ENCODE results near the gene SLC48A1. TPM values are rescaled to one million over a fixed set of nuclear protein-coding genes. Genes with fewer than 3 reads are reported as not detected.

SLC48A1 gene
- total RNA-seq, 1 experiment from 2014 or later, result 20.0 TPM

- TF ChIP-seq, protein P1, sequence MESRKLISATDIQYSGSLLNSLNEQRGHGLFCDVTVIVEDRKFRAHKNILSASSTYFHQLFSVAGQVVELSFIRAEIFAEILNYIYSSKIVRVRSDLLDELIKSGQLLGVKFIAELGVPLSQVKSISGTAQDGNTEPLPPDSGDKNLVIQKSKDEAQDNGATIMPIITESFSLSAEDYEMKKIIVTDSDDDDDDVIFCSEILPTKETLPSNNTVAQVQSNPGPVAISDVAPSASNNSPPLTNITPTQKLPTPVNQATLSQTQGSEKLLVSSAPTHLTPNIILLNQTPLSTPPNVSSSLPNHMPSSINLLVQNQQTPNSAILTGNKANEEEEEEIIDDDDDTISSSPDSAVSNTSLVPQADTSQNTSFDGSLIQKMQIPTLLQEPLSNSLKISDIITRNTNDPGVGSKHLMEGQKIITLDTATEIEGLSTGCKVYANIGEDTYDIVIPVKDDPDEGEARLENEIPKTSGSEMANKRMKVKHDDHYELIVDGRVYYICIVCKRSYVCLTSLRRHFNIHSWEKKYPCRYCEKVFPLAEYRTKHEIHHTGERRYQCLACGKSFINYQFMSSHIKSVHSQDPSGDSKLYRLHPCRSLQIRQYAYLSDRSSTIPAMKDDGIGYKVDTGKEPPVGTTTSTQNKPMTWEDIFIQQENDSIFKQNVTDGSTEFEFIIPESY (IDR thresholded peaks at IDR 0.05; ENCODE audit: extremely low read depth, insufficient replicate concordance, low read length), result no peak
- TF ChIP-seq RAD21 (IDR thresholded peaks at IDR 0.05; ENCODE audit: low read depth) (no peak), ATF3 (IDR thresholded peaks at IDR 0.05) (no peak), ELF1 (IDR thresholded peaks at IDR 0.05; ENCODE audit: borderline replicate concordance, low read depth) (no peak), YY1 (IDR thresholded peaks at IDR 0.05; ENCODE audit: extremely low read depth, insufficient replicate concordance, low read depth, low read length) (no peak), SP1 (IDR thresholded peaks at IDR 0.05; ENCODE audit: low read depth) (no peak), EZH2 (IDR thresholded peaks at IDR 0.05) (no peak), POLR2A (IDR thresholded peaks at IDR 0.05; ENCODE audit: borderline replicate concordance, extremely low read depth, insufficient read depth, insufficient read length) (no peak), JUND (IDR thresholded peaks at IDR 0.05) (no peak), SRF (IDR thresholded peaks at IDR 0.05; ENCODE audit: low read depth) (no peak)
These were observed 14.7 kb downstream of the SLC48A1 start (continued) for GRCh38 chr12:47787596-47788319.

GRCh38 chr12:47789141-47789540 is 16.1 kb downstream of the SLC48A1 start:
- H3K36me3 ChIP-seq (ENCODE audit: control insufficient read depth in 1 of 2, insufficient read depth in 2 of 2, low read length in 2 of 2), result peaks cover 20 to 24% of the 10 kb centered on the region in 2 experiments; a peak in 3 of 4 replicates
- BruUV-seq (replicated peaks), result no TSS peak
- H3K4me3 ChIP-seq (replicated peaks in 1 of 2; ENCODE audit: low read depth in 1 of 2, low read length in 2 of 2), result no peak overlapping the region
- H3K27me3 ChIP-seq (ENCODE audit: insufficient read depth, low read length), result no peaks in the 10 kb centered on the region
- RAD21 ChIA-PET (ENCODE audit: low non-redundant PET in 1 of 2, low total read pairs in 2 of 2, uncharacterized antibody in 2 of 2, unreplicated experiment in 2 of 2), result interaction anchor here in 1 of 2 experiments (0.6 kb wide), 1 partner anchor 11 kb away, joined by 5 read pairs; no protein-coding TSS in a partner anchor
- H4K20me1 ChIP-seq (ENCODE audit: insufficient read depth), result no peaks in the 10 kb centered on the region
- H3K79me2 ChIP-seq (ENCODE audit: insufficient read depth, low read length), result no peaks in the 10 kb centered on the region
- H3K4me2 ChIP-seq (ENCODE audit: low read length), result no peak overlapping the region
- no peaks in the 10 kb centered on the region for H3K9me2 ChIP-seq (ENCODE audit: insufficient read depth)
- ATAC-seq (no peak), DNase-seq (ENCODE audit: low read depth, low spot score) (no peak)
- H2AFZ ChIP-seq (ENCODE audit: low read depth, low read length, poor library complexity, severe bottlenecking), result no peak overlapping the region
- no peaks in the 10 kb centered on the region for H3K9me3 ChIP-seq (ENCODE audit: control insufficient read depth in 1 of 2, insufficient read depth in 1 of 2, low read depth in 1 of 2, low read length in 2 of 2)
- CTCF ChIA-PET, result interaction anchor here (1.2 to 1.4 kb wide), 2 partner anchors 47 to 49 kb away, joined by 3 to 8 read pairs; no protein-coding TSS in a partner anchor
- H3K9ac ChIP-seq (ENCODE audit: low read length), result no peak overlapping the region
- H3K27ac ChIP-seq (ENCODE audit: low read depth, low read length), result no peak overlapping the region
- intact Hi-C loops (cut with micrococcal nuclease), result no loop called here
- H3K4me1 ChIP-seq (ENCODE audit: control insufficient read depth in 1 of 2, insufficient read depth in 2 of 2, low read length in 2 of 2), result no peaks in the 10 kb centered on the region
- POLR2A ChIA-PET, result no interaction called here
- TF ChIP-seq ELF1 (IDR thresholded peaks at IDR 0.05; ENCODE audit: borderline replicate concordance, low read depth), result no peak
- TF ChIP-seq JUND (IDR thresholded peaks at IDR 0.05), result no peak
- TF ChIP-seq, protein P1 (IDR thresholded peaks at IDR 0.05; ENCODE audit: extremely low read depth, insufficient replicate concordance, low read length), result no peak
- TF ChIP-seq EZH2phosphoT487 (IDR thresholded peaks at IDR 0.05; ENCODE audit: borderline replicate concordance), result no peak
- TF ChIP-seq SRF (IDR thresholded peaks at IDR 0.05; ENCODE audit: low read depth), result no peak
- TF ChIP-seq POLR2AphosphoS5 (IDR thresholded peaks at IDR 0.05; ENCODE audit: low read depth, low read length), result no peak
- TF ChIP-seq TCF7L2 (IDR thresholded peaks at IDR 0.05; ENCODE audit: borderline replicate concordance, extremely low read depth, insufficient read depth, insufficient read length), result no peak
- no peak for TF ChIP-seq CBX3 (IDR thresholded peaks at IDR 0.05; ENCODE audit: low read depth)
- no peak for TF ChIP-seq ZFX (IDR thresholded peaks at IDR 0.05)
- TF ChIP-seq CEBPB (IDR thresholded peaks at IDR 0.05; ENCODE audit: low read depth), result no peak
- TF ChIP-seq EZH2 (IDR thresholded peaks at IDR 0.05), result no peak
- no peak for TF ChIP-seq YY1 (IDR thresholded peaks at IDR 0.05; ENCODE audit: extremely low read depth, insufficient replicate concordance, low read depth, low read length)
- TF ChIP-seq SP1 (IDR thresholded peaks at IDR 0.05; ENCODE audit: low read depth), result no peak
- TF ChIP-seq EGR1 (IDR thresholded peaks at IDR 0.05; ENCODE audit: low read depth), result no peak
- TF ChIP-seq POLR2A (IDR thresholded peaks at IDR 0.05; ENCODE audit: borderline replicate concordance, extremely low read depth, insufficient read depth, insufficient read length), result no peak
